Measurements from ENCODE around the gene ERC1.
"Not testable (repeated sequence)": the region's sequence is repeated elsewhere in the genome, so short reads cannot be mapped to it uniquely, and the experiment has no call there.

The ERC1 gene

DNA sequence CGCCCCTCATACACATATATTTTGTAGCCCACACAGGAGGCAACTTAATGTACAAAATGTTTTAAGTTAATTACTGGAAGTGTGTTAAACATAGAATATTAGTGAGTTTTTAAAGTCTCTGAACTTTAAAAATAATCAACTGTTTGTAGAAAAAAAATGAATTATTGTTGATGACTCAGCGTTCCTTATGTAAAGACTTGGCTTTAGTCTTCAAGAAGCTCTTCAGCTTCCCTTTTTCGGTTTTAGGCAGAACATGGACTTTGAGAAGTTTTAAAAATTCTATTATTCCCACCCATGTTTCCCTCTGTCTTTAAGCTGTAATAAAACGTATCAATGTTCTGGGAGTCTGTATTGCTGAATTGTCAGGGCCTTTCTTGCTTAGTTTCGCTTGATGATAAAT lies 333.9 kb downstream of the ERC1 start:
- no peak for DNase-seq (ENCODE audit: low read depth)

- no peak for DNase-seq (ENCODE audit: low read depth)
Measured at GRCh38 chr12:1325666-1326065, 334.6 kb downstream of the ERC1 start.

DNA sequence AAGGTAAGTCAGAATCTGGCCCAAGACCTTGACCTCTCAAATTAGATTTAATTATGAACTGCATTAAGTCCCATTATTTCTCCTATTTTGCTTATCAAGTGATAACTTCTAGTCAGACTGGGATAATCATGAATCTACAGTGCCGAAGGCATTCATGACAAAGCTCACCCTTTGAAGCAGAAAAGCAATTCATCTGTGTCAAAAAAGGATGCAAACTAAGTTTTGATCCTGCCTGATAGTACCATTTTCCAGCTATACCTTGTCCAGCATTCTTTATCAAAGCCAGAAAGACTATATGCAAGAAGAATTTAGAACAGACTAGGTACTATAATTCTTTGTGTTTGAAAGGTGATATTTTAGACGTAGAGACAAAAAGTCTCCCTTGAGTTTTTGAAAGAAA lies 335.2 kb downstream of the ERC1 start:
- no peak for DNase-seq (ENCODE audit: low read depth)

- DNase-seq (ENCODE audit: low read depth): no peak
Measured at GRCh38 chr12:1328391-1328790, 337.4 kb downstream of the ERC1 start.

DNA sequence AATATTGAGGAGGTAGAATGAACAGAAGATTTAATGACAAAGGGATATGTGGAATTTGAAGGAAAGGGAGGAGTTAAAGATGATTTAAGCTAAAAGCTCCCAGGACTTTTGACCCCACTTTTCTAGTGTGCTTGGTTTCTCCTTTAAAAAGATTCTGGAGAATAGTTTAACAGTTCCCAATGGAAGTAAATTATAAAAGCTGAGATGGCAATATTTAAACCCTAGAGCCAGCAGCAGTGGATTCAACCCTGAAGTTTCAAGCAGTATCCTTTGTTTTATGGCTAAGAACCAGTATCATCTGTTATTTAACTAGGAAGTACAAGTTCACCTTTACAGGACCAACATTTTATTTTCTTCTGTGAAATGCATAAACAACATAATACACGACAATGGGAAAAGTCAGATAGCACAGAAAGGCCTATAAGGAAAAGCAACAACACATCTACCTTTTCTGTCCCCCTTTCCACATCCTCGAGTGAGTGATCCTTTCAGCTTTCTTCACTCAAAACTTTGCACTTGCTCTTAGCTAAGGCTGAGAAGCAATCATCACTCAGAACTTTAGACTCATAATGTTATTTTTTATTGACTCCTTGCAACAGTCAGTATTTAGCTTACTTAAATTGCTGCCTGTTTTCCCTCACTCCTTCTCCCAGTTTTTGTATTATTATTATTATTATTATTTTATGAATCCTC lies 338.9 kb downstream of the ERC1 start:
- no peak for DNase-seq (ENCODE audit: low read depth)

DNA sequence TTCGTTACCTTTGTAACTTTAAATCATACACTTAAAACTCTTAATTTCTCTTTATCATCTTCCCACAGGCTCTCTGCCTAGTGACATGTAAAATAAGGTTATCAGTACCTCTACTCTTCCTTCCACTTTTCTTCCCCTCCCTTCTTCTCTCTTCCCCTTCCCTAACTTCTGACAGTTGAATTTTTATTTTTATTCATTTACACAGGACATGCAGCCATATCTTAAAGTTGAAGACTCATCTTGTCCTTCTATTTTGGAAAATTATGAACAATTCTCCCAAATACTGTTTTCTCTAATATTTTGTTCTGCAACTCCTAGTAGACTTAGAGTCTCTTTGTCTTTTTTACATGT lies 339.4 kb downstream of the ERC1 start:
- DNase-seq (ENCODE audit: low read depth): no peak

DNA sequence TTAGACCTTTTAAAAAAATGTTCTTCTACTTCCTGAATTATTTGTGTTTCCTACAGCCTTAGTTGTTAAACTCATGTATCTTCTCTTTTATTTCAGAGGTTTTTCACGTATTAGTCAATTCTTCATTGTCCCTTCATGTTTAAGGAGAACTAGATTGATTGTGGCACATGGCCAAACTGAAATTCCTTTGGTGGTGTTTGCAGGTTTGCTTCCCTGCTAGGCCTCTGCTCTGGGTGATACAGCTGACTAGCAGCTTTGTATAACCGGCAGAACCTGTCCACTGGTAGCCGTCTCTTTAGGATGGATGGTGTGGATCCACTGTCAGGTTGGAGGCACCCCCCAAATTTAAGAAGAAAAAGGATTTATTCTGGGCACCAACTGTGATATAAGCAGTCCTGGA lies 341.3 kb downstream of the ERC1 start:
- no peak for DNase-seq (ENCODE audit: low read depth)

DNA sequence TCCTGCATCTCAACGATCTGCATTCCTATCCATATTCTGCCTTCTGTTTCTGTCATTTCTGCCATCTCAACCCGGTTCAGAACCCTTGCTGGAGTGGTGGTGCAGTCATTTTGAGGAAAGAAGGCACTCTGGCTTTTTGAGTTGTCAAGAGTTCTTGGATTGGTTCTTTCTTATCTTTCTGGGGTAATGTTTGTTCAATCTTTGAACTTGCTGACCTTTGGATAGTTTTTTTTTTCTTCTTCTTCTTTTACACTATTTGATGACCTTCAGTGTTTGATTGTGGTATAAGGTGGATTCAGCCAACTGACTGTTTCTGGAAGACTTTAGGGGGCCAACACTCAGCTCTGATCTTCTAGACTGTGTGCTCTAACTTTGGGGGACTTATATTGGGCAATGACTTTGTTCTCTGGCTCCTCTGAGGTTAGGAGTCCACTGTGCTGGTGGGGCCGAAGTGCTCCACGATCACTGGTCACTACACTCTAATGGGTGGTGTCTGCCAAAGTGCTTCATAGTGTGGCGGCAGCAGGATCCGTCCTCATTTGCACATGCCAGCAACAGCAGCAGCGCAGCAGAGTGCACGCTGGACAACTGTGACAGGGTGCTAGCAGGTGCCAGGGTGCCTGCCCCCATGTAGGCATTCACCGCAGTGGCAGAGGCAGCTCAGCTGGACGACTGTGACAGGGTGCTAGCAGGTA lies 347.6 kb downstream of the ERC1 start:
- no peak for DNase-seq (ENCODE audit: low read depth)

DNA sequence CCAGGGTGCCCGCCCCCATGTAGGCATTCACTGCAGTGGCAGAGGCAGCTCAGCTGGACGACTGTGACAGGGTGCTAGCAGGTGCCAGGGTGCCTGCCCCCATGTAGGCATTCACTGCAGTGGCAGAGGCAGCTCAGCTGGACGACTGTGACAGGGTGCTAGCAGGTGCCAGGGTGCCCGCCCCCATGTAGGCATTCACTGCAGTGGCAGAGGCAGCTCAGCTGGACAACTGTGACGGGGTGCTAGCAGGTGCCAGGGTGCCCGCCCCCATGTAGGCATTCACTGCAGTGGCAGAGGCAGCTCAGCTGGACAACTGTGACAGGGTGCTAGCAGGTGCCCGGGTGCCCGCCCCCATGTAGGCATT lies 348.1 kb downstream of the ERC1 start:
- DNase-seq (ENCODE audit: low read depth): not testable (repeated sequence)

DNA sequence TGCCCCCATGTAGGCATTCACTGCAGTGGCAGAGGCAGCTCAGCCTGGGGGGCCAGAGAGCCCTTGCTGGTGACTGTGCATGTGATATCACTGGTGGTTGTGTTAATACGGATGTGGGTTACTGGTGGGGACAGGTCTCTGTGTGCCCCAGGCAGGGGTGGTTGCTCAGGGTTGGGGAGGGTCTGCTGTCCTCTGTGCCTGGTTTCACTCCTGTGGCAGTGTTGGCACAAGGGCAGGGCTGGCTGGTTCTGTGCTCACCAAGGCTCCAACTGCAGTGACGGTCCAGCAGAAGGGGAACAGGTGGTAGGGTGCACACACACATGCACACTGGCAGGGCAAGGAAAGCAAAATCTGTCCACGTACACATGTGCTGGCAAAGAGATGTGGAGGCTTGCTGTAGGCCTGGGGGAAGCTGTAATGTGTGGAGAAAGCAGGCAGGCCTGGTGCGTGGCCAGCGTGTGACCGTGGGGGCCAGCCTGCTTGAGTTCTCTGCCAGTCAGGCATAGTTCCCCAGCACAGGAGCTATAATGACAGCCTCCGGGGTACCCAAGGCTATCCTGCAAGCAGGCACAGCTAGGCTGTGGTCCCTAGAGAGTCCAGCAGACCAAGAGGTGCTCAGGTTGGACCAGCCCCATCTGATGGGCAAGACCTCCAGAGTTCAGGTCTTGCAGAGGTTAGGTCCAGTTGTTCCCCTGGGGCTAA lies 348.7 kb downstream of the ERC1 start:
- DNase-seq (ENCODE audit: low read depth): no peak

DNA sequence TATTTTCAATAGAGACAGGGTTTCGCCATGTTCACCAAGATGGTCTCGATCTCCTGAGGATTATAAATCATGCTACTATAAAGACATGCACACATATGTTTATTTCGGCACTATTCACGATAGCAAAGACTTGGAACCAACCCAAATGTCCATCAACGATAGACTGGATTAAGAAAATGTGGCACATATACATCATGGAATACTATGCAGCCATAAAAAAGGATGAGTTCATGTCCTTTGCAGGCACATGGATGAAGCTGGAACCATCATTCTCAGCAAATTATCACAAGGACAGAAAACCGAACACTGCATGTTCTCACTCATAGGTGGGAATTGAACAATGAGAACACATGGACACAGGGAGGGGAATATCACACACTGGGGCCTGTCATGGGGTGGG lies 350.2 kb downstream of the ERC1 start:
- DNase-seq (ENCODE audit: low read depth): not testable (repeated sequence)

DNA sequence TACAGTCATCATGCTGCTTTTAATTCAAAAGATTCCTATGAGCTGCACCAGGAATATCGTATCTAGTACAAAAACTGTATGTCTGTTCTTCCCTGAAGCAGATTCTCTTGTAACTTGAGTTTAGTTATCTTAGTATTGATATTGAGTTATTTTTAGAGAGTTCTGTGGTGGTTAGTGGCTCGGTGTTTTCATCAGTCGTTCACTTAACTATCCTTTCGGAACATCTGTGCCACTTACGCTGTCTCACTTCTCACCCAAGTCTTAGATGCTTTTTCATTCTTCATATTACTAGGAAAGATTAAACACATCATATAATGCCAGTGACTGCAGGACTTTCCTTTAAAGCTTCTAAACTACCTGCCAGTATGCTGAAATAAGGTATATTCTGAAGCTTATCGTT lies 352.4 kb downstream of the ERC1 start:
- DNase-seq (ENCODE audit: low read depth): no peak

DNA sequence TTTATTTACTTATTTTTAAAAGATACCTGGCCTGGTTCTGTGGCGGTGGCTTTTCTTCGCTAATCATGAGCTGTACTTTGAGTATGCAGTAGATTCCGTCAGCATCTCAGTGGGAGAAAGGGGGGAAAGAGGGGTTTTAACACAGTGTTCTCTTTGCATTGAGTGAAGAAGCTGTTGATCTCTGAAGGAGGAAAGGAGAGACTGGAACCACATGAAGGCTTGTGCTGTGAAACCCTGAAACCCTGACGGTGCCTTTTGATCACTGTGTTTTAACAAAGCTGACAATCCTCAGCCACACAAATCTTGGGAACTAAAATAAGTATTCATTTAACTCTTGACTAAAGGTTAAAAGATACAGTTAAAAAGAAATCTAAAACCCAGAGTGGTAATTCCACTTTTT lies 353.2 kb downstream of the ERC1 start:
- no peak for DNase-seq (ENCODE audit: low read depth)

DNA sequence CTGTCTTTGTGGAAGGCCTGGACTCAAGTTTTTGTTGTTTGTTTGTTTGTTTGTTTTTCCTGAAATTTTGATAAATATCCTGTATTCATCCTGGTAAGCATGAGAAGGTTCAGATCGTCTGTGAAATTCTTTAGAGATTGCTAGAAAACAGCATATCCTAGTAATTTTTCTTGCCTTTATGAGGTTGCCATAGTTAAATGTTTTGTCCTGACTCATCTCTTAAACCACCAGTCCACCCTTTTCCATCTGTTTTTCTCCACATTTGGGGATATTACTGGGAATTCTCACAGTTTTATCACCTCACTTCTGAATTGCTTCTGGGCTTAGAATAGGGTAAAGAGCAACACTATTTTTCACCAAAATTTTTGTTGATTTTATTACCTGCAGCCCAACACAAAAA lies 355.1 kb downstream of the ERC1 start:
- DNase-seq (ENCODE audit: low read depth): no peak

DNA sequence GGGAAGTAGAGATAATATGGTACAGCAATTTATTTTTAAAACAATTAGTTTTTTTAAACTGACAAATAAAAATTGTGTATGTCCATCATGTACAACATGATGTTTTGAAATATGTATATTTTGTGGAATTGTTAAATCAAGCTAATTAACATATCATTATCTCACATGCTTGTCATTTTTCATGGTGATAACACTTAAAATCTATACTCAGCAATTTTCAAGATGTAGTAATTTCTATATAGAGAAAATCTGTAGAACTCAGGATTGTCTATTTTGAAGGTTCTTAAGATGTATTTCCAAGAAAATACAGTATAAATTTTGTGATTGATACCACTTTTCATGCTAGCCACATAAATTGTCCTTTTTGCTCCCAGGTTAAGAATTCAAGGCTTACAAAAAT lies 356.3 kb downstream of the ERC1 start:
- no peak for DNase-seq (ENCODE audit: low read depth)

DNA sequence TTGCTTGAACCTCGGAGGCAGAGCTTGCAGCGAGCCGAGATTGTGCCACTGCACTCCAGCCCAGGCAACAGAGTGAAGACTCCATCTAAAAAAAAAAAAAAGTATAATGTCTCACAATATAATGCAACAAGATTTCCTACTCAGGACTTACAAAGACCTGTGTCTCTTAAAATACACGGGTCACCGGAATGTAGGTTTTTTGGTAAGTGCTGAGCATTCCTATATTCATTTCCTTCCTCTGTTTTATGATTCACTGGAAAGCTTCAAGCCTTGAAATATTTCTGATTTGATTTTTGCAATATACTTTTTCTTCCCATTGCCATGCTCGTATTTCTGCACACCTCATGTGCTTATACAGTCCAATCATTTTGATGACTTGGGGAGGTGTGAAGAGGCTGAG lies 357.6 kb downstream of the ERC1 start:
- DNase-seq (ENCODE audit: low read depth): no peak

DNA sequence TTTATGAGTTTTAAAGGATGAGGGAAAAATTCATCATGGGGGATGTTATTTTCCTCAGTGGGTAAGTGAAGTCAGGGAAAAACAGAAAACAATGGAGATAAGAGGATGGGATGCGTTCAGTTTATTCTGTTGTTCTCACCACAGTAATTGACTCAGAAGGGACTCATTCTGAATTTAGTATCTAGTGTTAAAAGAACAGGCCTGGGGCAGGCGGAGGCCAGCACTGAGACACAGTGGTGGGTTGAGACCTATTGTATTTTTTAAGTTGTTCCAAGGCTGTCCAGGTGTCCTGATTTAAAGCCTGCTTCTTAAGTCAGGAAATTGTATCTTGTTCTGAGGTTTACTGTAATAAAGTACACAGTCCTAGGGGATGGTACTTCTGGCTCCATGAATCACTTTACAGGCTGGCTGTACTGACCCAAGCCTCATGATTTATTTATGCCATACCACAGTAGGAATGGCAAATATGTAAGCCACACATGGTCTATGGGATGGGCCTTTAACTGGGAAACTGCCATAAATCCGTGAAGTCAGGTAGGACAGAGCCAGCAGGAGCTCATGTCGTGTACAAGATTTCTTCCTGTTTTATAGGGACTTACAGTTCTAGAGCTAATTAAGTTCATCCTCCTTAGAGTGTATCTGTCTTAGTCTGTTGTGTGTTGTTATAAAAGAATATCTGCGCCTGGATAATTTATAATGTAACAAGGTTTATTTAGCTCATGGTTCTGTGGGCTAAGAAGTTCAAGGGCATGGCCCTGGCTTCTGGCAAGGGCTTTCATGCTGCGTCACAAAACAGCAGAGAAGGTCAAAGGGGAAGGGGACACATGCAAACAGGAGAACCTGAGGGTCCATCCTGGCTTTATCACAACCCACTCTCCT lies 359.3 kb downstream of the ERC1 start:
- peak; percentile 76 for DNase-seq (ENCODE audit: low read depth)

DNA sequence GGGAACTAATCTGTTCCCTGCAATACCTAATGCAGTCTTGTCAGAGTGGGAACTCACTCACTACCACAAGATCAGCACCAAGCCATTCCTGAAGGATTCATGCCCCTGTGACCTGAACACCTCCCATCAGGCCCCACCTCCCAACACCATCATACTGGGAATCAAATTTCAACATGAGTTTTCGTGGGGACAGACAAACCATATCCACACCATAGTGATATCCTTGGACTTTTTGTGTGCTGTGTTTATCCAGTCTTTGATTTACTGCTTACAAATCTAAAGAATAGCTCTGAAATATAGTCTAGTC lies 359.9 kb downstream of the ERC1 start:
- no peak for DNase-seq (ENCODE audit: low read depth)

DNA sequence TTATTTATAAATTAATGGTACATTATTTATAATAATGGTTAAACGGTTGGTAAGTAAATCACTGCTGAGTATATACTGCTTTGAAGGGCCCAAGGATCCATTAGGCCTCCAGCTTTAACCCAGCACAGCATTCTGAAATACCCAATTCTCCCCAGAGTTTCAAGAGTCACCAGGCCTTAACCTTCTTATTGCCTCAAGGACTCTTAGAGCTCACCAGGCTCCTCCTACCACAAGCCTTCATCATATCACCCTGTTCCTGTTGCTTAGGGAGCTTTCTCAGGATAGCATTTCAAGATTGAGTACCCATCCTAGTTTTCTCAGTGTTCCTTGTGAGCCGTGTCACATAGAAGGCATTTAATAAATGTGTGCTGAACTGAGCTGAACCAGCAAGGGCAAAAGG lies 360.9 kb downstream of the ERC1 start:
- no peak for DNase-seq (ENCODE audit: low read depth)

DNA sequence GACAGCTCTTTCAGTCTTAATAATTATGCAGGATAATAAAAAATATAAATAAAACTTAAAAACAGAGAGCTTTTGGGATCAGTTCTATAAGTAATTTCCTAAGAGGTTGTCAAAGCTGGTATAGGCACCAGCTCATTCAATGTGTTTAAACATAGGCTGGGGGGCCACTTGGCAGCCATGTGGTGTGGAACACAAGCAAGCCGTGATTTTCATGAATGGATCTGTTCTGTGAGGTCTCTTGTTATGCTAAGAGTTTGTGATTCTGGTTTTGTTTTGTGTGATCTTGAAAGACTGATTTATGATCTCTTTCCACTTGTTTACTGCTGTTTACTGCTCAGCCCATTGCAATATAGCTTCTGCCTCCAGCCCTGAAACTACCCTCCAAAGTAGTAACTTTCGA lies 362.4 kb downstream of the ERC1 start:
- DNase-seq (ENCODE audit: low read depth): no peak

GRCh38 chr12:1355396-1355795 lies 364.4 kb downstream of the ERC1 start:
- no peak for DNase-seq (ENCODE audit: low read depth)

DNA sequence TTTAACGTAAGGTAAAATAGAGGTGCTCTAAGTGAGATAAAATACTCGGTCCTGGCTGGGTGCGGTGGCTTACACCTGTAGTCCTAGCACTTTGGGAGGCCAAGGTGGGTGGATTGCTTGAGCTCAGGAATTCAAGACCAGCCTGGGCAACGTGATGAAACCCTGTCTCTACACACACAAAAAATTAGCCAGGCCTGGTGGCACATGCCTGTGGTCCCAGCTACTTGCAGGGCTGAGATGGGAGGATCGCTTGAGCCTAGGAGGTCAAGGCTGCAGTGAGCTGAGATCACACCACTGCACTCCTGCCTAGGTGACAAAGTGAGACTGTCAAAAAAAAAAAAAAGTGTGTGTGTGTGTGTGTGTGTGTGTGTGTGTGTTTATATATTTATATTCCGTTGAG lies 364.8 kb downstream of the ERC1 start:
- not testable (repeated sequence) for DNase-seq (ENCODE audit: low read depth)

GRCh38 chr12:1356285-1356684 lies 365.3 kb downstream of the ERC1 start:
- no peak for DNase-seq (ENCODE audit: low read depth)
